ENCODE data around the gene SLC9A1. TPM values are rescaled to one million over a fixed set of nuclear protein-coding genes. Genes with fewer than 3 reads are reported as not detected.

The SLC9A1 gene
- 3.1 TPM for total RNA-seq (2013)
- polyA plus RNA-seq: 10 to 100 TPM in 1 of 3 donors, 1 to 10 TPM in 2; 4.5 to 14.2 (median 4.6) TPM
- polyA minus RNA-seq: 10.3 and 11.6 TPM in 2 replicates
- 13.3 to 56.7 (median 24.8) reads per million in 11 experiments for total RNA-seq

GRCh38 chr1:27154991-27155781, at the start of gene SLC9A1:
Gene SLC9A1 (minus strand): TSS chr1:27155125. CDS start chr1:27154334, 791 bp downstream.
- Mint-ChIP-seq H3K27me3 (ENCODE audit: low read depth in 3 of 3) (peaks cover 0 to 4% (median 2%) of the 10 kb centered on the region in 3 donors), H3K4me3 (peak within 1 kb of the TSS; percentile 87 to 97), H3K9me3 (no peaks in the 10 kb centered on the region), H3K4me1 (peaks cover 48% of the 10 kb centered on the region), H3K36me3 (peaks cover 8 to 15% of the 10 kb centered on the region in 2 donors), H3K27ac (peak within 1 kb of the TSS; percentile 98 to 100 (median 99))
- H2AFZ ChIP-seq (ENCODE audit: insufficient read depth, low read depth, low read length, poor library complexity, severe bottlenecking): peak within 1 kb of the TSS; percentile 51
- H3K9me3 ChIP-seq (replicated peaks in 1 of 2; ENCODE audit: control insufficient read depth in 1 of 2, insufficient read depth in 1 of 2, low read length in 2 of 2): no peaks in the 10 kb centered on the region
- peak; percentile 86 for TF ChIP-seq CTCF (IDR thresholded peaks at IDR 0.05)
- peaks cover 42 to 51% of the 10 kb centered on the region in 2 donors for H3K4me1 ChIP-seq (ENCODE audit: control insufficient read depth in 1 of 2, insufficient read depth in 2 of 2, low read length in 2 of 2)
- 1% methylated on average over 20 of the region's 40 CpGs for WGBS (ENCODE audit: insufficient coverage)
- DNase-seq: peak; percentile 96 to 97 (median 96)
- H3K9ac ChIP-seq (ENCODE audit: insufficient read depth, low read length, poor library complexity, severe bottlenecking): peak within 1 kb of the TSS; percentile 94
- H3K4me3 ChIP-seq (replicated peaks in 1 of 3; ENCODE audit: low read depth in 2 of 3, low read length in 3 of 3): peak within 1 kb of the TSS; percentile 72 to 84 (median 83)
- H3K79me2 ChIP-seq (ENCODE audit: insufficient read depth, low read length): peaks cover 46% of the 10 kb centered on the region
- peak within 1 kb of the TSS; percentile 92 for H3K4me2 ChIP-seq (replicated peaks; ENCODE audit: extremely low read depth, low read length, poor library complexity, severe bottlenecking)
- intact Hi-C loops (cut with micrococcal nuclease): loop anchor here (1.0 to 5.0 kb wide), 4 partner anchors 18 to 40 kb away; no protein-coding TSS in a partner anchor
- no peaks in the 10 kb centered on the region for H3K36me3 ChIP-seq (replicated peaks in 1 of 2; ENCODE audit: control insufficient read depth in 1 of 2, insufficient read depth in 2 of 2, low read length in 2 of 2)
- H4K20me1 ChIP-seq (ENCODE audit: insufficient read depth, low read length): peaks cover 32% of the 10 kb centered on the region
- H3K27ac ChIP-seq (ENCODE audit: low read depth in 1 of 2, low read length in 2 of 2): peak within 1 kb of the TSS; percentile 78 to 97
- H3K27me3 ChIP-seq (ENCODE audit: control insufficient read depth in 2 of 2, insufficient read depth in 2 of 2, low read length in 2 of 2): no peaks in the 10 kb centered on the region

GRCh38 chr1:27203946-27204345, 49.0 kb upstream of the SLC9A1 start:
- peak overlapping the region in 1 of 7 donors; percentile 7 for H3K27ac Mint-ChIP-seq
- H3K4me3 Mint-ChIP-seq: no peak overlapping the region
- peaks cover 0 to 10% (median 3%) of the 10 kb centered on the region in 3 donors for H3K27me3 Mint-ChIP-seq (ENCODE audit: low read depth in 3 of 3)
- no peak for DNase-seq
- intact Hi-C loops (cut with micrococcal nuclease): no loop called here
- H2AFZ ChIP-seq (ENCODE audit: insufficient read depth, low read depth, low read length, poor library complexity, severe bottlenecking): no peak overlapping the region
- no peak for TF ChIP-seq CTCF (IDR thresholded peaks at IDR 0.05)
- no peak overlapping the region for H3K4me2 ChIP-seq (replicated peaks; ENCODE audit: extremely low read depth, low read length, poor library complexity, severe bottlenecking)
- no peaks in the 10 kb centered on the region for H3K36me3 ChIP-seq (replicated peaks in 1 of 2; ENCODE audit: control insufficient read depth in 1 of 2, insufficient read depth in 2 of 2, low read length in 2 of 2)
- no peak overlapping the region for H3K27ac ChIP-seq (ENCODE audit: low read depth in 1 of 2, low read length in 2 of 2)
- H3K4me1 Mint-ChIP-seq: peaks cover 3% of the 10 kb centered on the region
- H4K20me1 ChIP-seq (ENCODE audit: insufficient read depth, low read length): no peaks in the 10 kb centered on the region
- WGBS (ENCODE audit: insufficient coverage): 100% methylated on average over 1 of the region's 1 CpG
- no peaks in the 10 kb centered on the region for H3K4me1 ChIP-seq (ENCODE audit: control insufficient read depth in 1 of 2, insufficient read depth in 2 of 2, low read length in 2 of 2)
- no peaks in the 10 kb centered on the region for H3K79me2 ChIP-seq (ENCODE audit: insufficient read depth, low read length)
- H3K4me3 ChIP-seq (replicated peaks in 1 of 3; ENCODE audit: low read depth in 2 of 3, low read length in 3 of 3): no peak overlapping the region
- no peaks in the 10 kb centered on the region for H3K36me3 Mint-ChIP-seq
- H3K9me3 ChIP-seq (replicated peaks in 1 of 2; ENCODE audit: control insufficient read depth in 1 of 2, insufficient read depth in 1 of 2, low read length in 2 of 2): no peaks in the 10 kb centered on the region
- H3K27me3 ChIP-seq (ENCODE audit: control insufficient read depth in 2 of 2, insufficient read depth in 2 of 2, low read length in 2 of 2): no peaks in the 10 kb centered on the region
- peaks cover 0 to 2% (median 0%) of the 10 kb centered on the region in 7 donors for H3K9me3 Mint-ChIP-seq
- H3K9ac ChIP-seq (ENCODE audit: insufficient read depth, low read length, poor library complexity, severe bottlenecking): no peak overlapping the region
